HL-60/S4 treated with phorbol 12-myristate 13-acetate at 8.2 ng/mL for 4 days and 3 days (cell line): ENCODE data around the gene SKIC2.
"Not testable (repeated sequence)": the region's sequence is repeated elsewhere in the genome, so short reads cannot be mapped to it uniquely, and the experiment has no call there.

ENCODE experiments used
- in situ Hi-C: fragments of 300-500 bp; cut with MboI; formaldehyde crosslinking; loops from 2 replicates; pipeline ENCODE4 v1.15.0; 2022; ENCODE audit warnings: low sequenced_read_pairs

The SKIC2 gene

DNA sequence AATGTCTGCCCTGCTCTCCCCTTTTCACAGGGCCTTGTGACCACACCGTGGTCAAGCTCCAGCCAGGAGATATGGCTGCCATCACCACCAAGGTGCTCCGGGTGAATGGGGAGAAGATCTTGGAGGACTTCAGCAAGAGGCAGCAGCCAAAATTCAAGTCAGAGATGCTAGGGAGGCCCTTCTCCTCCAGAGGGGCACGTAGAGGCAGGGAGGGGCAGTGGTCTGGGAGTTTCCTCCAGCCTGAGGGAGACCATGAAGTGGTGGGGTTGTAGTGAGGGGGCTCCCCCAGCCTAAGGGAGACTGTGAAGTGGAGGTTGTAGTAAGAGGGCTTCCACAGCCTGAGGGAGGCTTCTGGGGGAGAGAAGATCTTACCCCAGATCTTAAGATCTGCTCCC lies 8.9 kb downstream of the SKIC2 start:
- in situ Hi-C loops: loop anchor here (25.0 kb wide), 1 partner anchor 306 kb away; the partner anchor contains the start of genes APOM, BAG6, C6orf47 and CSNK2B

DNA sequence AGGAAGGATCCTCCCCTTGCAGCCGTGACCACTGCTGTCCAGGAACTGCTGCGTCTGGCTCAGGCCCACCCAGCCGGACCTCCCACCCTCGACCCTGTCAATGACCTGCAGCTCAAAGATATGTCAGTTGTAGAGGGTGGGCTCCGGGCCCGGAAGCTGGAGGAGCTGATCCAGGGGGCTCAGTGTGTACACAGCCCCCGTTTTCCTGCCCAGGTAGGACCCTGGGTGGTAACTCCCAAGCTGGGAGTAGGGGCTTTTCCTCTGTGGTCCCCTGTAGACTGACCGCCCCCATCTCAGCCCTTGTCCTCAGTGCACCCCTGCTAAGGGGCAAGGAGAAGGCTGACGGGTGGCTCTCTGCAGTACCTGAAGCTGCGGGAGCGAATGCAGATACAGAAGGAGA lies 9.4 kb downstream of the SKIC2 start:
- in situ Hi-C loops: loop anchor here (25.0 kb wide), 1 partner anchor 306 kb away; the partner anchor contains the start of genes APOM, BAG6, C6orf47 and CSNK2B

- in situ Hi-C loops: loop anchor here (25.0 kb wide), 1 partner anchor 307 kb away; the partner anchor contains the start of genes APOM, BAG6, C6orf47 and CSNK2B
Measured at GRCh38 chr6:31968791-31969711, 10.1 kb downstream of the SKIC2 start.

DNA sequence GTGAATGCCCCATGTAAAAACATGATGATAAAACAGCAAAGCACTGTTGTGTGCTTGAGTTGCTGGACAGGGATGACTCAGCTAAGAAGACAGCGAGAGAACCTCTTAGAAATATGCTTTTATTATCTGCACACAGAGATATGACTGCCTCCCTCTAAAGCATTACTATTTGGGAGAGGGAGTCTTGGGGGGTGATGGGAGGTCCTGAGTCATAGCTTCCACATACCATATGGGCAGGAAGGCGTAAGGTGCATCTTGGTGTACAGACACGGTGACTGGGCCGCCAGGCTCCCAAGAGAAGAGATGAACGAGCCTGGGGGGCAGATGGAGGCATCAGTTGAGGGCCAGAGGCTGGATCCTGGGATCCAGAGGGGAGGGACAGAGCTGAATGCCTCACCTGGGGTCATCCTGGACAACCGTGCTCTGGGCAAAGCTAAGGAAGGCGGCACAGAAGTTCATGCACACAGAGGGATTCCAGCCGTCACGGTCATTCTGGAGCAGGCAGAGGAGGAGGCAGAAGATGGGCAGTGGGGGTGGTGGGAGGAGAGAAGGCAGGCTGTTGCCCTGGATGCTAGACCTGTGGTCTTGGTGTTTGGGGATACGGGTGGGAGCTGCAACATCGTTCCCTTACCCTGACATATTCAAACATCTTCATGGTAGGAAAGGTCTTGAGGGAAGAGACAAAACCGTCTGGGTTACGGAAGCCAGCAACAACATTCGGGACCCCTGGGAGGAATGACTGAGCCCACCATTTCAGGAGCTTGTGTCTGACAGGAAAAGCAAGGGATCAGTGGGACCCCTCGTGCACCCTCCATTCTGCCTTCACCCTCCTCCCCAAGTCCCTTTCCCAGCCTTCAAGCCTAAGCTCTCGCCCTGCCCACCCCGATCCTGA lies 11.0 kb downstream of the SKIC2 start:
- in situ Hi-C loops: loop anchor here (25.0 kb wide), 1 partner anchor 308 kb away; the partner anchor contains the start of genes APOM, BAG6, C6orf47 and CSNK2B

DNA sequence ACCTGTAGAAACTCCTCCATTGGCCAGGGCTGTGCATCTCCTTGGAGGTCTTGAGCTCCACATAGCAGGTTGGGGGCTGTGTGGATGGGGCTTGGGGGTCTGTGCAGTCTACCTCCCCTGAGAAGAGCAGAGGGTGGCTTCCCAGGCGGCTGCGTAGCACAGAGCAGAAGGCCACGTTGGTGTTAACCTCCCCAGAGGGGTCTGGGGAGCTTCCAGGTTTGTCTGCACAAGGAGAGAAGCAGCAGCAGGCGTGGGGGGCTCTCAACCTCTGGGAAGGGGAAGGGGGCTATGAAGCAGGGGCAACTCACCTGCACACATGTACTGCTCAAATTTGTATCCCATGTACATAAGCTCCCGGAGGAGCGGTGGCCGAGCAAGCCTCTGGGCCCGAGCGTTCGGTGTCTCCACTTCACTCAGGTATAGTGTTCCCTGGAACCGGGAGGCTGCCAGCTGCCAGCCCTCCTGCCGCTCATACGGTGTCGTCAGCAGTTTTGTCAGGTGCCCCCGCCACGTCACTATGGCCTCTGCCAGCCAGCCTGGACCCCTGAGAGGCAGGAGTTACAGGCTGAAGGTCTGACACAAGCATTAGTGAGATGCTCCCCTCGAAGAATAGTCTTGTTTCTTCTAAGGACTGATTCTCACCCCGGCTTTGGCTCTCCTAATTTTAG lies 11.8 kb downstream of the SKIC2 start:
- in situ Hi-C loops: loop anchor here (25.0 kb wide), 1 partner anchor 308 kb away; the partner anchor contains the start of genes APOM, BAG6, C6orf47 and CSNK2B

DNA sequence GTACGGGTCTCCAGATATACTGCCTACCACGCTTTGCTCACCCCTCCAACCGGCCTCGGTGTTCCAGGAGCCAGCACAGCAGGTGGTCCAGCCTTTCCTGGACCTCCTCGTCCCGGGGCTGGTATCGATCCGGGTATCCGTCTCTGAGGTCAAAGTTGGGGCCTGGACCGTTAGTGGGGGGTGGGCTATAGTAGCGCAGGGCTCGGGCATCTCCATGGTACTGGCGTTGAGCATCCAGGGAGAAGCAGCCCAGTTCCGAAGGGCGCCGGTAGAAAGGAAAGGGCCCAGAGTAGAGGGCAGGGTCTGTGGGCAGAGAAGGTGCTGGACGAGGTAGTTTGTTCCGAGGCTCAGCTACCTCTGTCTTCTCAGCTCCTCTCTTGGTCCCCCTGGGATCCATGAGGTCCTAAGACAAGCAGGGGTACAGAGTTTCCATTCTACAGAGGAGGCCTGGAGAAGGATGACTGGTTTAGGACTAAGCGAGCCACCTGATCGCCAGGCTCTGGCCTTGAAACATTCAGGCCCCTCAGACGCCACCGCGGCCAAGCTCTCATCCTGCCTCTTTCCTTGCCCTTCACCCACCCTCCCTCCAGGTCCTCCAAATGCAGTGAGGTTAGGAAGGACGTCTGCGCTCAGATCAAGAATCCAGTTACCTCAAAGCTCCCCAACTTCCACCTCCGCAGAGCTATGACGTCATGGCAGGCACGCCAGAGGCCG lies 12.5 kb downstream of the SKIC2 start:
- in situ Hi-C loops: loop anchor here (25.0 kb wide), 1 partner anchor 309 kb away; the partner anchor contains the start of genes APOM, BAG6, C6orf47 and CSNK2B

DNA sequence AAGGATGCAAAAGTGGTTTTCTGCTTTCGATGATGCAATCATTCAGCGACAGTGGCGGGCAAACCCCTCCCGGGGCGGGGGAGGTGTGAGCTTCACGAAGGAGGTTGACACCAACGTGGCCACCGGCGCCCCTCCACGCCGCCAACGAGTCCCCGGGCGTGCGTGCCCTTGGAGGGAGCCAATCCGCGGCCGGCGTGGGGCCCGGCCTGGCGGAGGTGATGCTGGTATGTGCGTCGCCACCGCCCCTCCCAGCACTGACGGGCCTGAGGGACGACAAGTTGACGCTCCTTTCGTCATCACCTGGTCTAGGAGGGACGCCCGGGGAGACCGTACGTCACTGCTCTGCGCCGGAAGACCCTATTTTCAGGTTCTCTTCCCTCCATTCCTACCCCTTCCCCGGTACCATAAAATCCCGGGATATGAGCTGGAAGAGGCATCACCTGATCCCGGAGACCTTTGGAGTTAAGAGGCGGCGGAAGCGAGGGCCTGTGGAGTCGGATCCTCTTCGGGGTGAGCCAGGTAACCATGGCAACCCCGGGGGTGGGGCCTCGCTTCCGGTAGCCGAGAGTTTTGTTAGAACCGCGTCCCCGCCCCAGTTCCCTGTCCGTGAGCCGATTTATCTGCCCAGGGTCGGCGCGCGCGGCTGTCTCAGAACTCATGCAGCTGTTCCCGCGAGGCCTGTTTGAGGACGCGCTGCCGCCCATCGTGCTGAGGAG lies 13.2 kb downstream of the SKIC2 start, which contains the start of gene DXO:
Gene DXO (minus strand): TSS at position 146 of the 716 bp plus-strand sequence. CDS start 463 bp downstream, outside the sequence.
- in situ Hi-C loops: loop anchor here (25.0 kb wide), 1 partner anchor 310 kb away; the partner anchor contains the start of genes APOM, BAG6, C6orf47 and CSNK2B

- in situ Hi-C loops: loop anchor here (25.0 kb wide), 1 partner anchor 311 kb away; the partner anchor contains the start of genes APOM, BAG6, C6orf47 and CSNK2B
Measured at GRCh38 chr6:31972709-31973350, 13.9 kb downstream of the SKIC2 start.

DNA sequence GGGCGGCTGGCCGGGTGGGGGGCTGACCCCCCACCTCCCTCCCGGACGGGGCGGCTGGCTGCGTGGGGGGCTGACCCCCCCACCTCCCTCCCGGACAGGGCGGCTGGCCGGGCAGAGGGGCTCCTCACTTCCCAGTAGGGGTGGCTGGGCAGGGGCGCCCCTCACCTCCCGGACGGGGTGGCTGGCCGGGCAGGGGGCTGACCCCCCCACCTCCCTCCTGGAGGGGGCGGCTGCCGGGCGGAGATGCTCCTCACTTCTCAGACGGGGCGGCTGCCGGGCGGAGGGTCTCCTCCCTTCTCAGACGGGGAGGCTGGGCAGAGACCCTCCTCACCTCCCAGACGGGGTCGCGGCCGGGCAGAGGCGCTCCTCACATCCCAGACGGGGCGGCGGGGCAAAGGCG lies 17.1 kb downstream of the SKIC2 start:
- in situ Hi-C loops: not testable (repeated sequence)

GRCh38 chr6:31977816-31978431 lies 18.9 kb downstream of the SKIC2 start:
- in situ Hi-C loops: no loop called here

GRCh38 chr6:31978831-31979230 lies 19.9 kb downstream of the SKIC2 start:
- in situ Hi-C loops: no loop called here

- in situ Hi-C loops: no loop called here
Measured at GRCh38 chr6:31979238-31979898, 20.4 kb downstream of the SKIC2 start.

GRCh38 chr6:31980195-31980876 lies 21.4 kb downstream of the SKIC2 start:
- in situ Hi-C loops: not testable (repeated sequence)

- in situ Hi-C loops: not testable (repeated sequence)
Measured at GRCh38 chr6:31980998-31981397, 22.0 kb downstream of the SKIC2 start.

DNA sequence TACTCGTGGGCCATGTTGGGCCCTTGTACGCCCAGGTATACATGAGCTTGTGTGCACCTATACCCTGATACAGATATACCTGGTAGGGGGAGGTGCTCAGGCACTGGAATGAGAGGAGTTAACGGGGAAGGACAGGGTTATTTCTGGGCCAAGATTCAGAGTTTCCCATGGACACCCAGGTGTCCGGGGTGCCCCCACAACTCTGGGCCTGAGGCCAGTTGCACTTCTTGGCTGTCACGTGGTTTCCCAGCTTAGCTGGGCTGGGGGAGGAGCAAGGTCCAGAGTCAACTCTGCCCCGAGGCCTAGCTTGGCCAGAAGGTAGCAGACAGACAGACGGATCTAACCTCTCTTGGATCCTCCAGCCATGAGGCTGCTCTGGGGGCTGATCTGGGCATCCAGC lies 22.8 kb downstream of the SKIC2 start, which contains the start of gene C4A:
Gene C4A (plus strand): TSS at position 314 of the 400 bp plus-strand sequence. CDS start 51 bp downstream, at position 365.
- in situ Hi-C loops: not testable (repeated sequence)

DNA sequence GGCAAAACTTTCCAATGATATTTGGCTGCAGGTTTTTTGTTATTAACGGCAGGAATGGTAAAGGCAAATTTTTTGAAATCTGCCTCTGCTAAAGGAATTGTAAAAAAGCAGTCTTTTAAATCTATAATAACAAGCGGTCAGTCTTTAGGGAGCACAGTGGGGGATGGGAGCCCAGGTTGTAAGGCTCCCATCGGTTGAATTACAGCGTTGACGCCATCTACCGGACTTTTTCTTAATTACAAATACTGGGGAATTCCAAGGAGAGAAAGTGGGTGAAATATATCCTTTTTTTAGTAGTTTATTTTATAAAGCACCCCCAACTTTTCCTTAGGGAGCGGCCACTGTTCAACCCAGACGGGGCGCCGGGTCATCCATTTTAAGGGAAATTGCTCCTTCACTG lies 30.4 kb downstream of the SKIC2 start:
- in situ Hi-C loops: not testable (repeated sequence)

DNA sequence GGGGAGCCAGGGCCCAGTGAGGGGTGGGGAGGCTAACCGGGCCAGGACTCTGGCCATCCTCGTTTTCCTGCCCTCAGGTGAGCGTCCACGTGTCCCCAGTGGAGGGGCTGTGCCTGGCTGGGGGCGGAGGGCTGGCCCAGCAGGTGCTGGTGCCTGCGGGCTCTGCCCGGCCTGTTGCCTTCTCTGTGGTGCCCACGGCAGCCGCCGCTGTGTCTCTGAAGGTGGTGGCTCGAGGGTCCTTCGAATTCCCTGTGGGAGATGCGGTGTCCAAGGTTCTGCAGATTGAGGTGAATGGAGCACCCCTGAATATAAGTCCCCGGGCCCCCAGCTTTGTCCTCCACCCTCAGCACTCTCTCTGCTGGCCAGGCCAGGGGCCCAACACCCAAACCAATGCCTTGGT lies 35.4 kb downstream of the SKIC2 start:
- in situ Hi-C loops: not testable (repeated sequence)
